Small intestine (tissue), 7 donors: ENCODE measurements around the gene ADAM17. TPM values are rescaled to one million over a fixed set of nuclear protein-coding genes. Genes with fewer than 3 reads are reported as not detected.
"Not testable (repeated sequence)": the region's sequence is repeated elsewhere in the genome, so short reads cannot be mapped to it uniquely, and the experiment has no call there.

Experiments used
- DNase-seq, 2 donors: peaks; one replicate each; pipeline versions ENCODE4 v3.0.0 to v3.0.0-alpha.2; 2013
- FAIRE-seq: peaks from 2 replicates; lab custom pipeline; 2012; peaks lifted over from hg19 to GRCh38; lab: Jason Lieb, UNC
- H3K27ac ChIP-seq, 3 donors: one replicate each; pipeline ENCODE4 v1.5.1; 2013; ENCODE audit warnings: low read length in 2 of 3, mild to moderate bottlenecking in 2 of 3, control low read depth in 1 of 3, inconsistent platforms in 1 of 3, low read depth in 1 of 3, moderate library complexity in 1 of 3
- H3K27me3 ChIP-seq, 3 donors: one replicate each; pipeline ENCODE4 v1.6.1; 2013; ENCODE audit warnings: low read length in 3 of 3, inconsistent platforms in 1 of 3; ENCODE audit not compliant: control insufficient read depth in 3 of 3, insufficient read depth in 3 of 3
- H3K36me3 ChIP-seq, 3 donors: one replicate each; pipeline ENCODE4 v1.6.1; 2013; ENCODE audit warnings: low read length in 3 of 3, inconsistent platforms in 1 of 3, low read depth in 1 of 3, mild to moderate bottlenecking in 1 of 3, moderate library complexity in 1 of 3; ENCODE audit not compliant: control insufficient read depth in 3 of 3, insufficient read depth in 2 of 3
- H3K4me1 ChIP-seq, 3 donors: one replicate each; pipeline ENCODE4 v1.6.1; 2013; ENCODE audit warnings: low read length in 2 of 3, inconsistent platforms in 1 of 3, low read depth in 1 of 3, mild to moderate bottlenecking in 1 of 3, moderate library complexity in 1 of 3; ENCODE audit not compliant: control insufficient read depth in 3 of 3, insufficient read depth in 2 of 3
- H3K4me3 ChIP-seq, 3 donors: one replicate each; pipeline ENCODE4 v1.5.1; 2013; ENCODE audit warnings: low read length in 3 of 3, control low read depth in 1 of 3, inconsistent platforms in 1 of 3, low read depth in 1 of 3, mild to moderate bottlenecking in 1 of 3, moderate library complexity in 1 of 3
- H3K9me3 ChIP-seq, 2 donors: one replicate each; pipeline ENCODE4 v1.6.1; 2013; ENCODE audit warnings: low read depth in 1 of 2, low read length in 1 of 2; ENCODE audit not compliant: control insufficient read depth in 2 of 2, insufficient read depth in 1 of 2
- WGBS, 3 donors: extraction: QIAGEN DNeasy Blood & Tissue Kit; methylation state at CpG; one replicate each; pipeline ENCODE4 v1.1.7; 2013; 5-methylcytosine and 5-hydroxymethylcytosine counted together
- polyA plus RNA-seq, 4 donors: library from polyadenylated mRNA; stranded (reverse) in 3 of 4; unstranded in 1 of 4; fragments of 200-250 nt in 3 of 4; fragments of 120-200 nt in 1 of 4; gene quantifications; one replicate each; pipeline versions ENCODE4 v1.2.1 to v1.2.3, GENCODE V29; 2013
- donor health status: healthy with polysubstance abuse.
- donor health status: control.
- donor health status: control.
- donor health status: Bipolar disorder and iron deficiency.
- donor health status: healthy.

Gene ADAM17
- polyA plus RNA-seq, 4 donors, result 2.9 to 17.6 (median 5.7) TPM

DNA sequence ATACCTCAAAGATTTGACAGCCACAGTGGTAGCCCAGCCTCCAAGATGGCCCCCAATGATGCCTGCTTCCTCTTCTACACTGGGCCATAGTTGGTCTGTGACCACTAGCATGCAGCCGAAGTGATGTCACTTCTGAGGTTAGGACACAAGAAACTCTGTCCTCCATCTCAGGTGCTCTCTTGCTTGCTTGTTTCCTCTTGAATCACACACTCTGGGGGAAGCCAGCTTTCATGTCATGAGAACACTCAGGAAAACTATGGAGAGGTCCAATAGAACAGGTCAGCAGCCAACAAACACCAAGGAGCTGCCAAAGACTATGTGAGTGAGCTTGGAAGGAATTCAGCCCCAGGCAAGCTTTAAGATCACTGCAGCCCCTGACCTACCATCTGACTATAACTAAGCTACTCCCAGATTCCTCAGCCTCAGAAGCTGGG, 3.3 kb upstream of the ADAM17 start:
- FAIRE-seq, result no peak
- DNase-seq, result no peak

DNA sequence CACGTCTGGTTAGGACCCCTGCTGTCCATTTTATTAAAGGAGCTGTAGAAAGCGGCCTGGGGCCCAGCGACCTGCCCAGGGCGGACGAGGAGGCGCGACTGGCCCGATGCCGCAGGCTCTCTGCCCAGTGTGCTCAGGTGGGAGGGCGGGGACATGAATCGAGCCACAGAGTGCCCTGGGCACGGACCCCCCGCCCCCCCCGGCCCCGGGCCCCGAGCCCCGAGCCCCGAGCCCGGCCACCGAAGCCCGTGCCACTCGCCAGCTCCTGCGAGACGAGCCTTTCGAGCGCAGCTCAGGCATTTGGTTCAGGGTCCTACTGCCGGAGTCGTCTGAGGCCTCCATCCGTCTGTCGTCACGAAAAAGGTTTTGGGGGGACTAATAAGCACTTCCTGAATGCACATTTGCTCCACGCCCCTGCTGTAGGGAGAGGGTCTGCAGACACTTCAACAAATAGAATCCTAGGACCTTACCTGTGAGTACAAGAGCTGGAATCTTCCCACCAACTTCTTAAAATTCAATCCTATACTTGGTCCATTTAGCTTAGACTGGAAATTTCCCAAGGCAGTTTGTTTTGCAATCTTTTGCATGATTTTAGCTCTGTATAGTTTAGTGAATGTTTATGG, 602 bp upstream of the ADAM17 start:
- peaks cover 0 to 8% (median 6%) of the 10 kb centered on the region in 3 donors for H3K4me1 ChIP-seq
- H3K9me3 ChIP-seq, result no peaks in the 10 kb centered on the region
- 0 to 1% (median 0%) methylated on average over 21 to 32 of the region's 32 CpGs for WGBS, 3 donors
- no peaks in the 10 kb centered on the region for H3K27me3 ChIP-seq
- H3K27ac ChIP-seq, result peak overlapping the region; percentile 93 to 100 (median 98)
- FAIRE-seq (no peak), DNase-seq (peak in 1 of 2 donors; percentile 65)
- H3K4me3 ChIP-seq, result peak overlapping the region; percentile 73 to 97 (median 91)
- peaks cover 0 to 3% (median 0%) of the 10 kb centered on the region in 3 donors for H3K36me3 ChIP-seq

More for the DNA sequence above, 3.3 kb upstream of the ADAM17 start:
- 83 to 93% (median 92%) methylated on average over 1 of the region's 1 CpG for WGBS, 3 donors
- Histone ChIP-seq H3K4me1 (peaks cover 0 to 6% (median 0%) of the 10 kb centered on the region in 3 donors), H3K27ac (peak overlapping the region in 1 of 3 donors; percentile 39), H3K36me3 (peaks cover 0 to 3% (median 0%) of the 10 kb centered on the region in 3 donors), H3K27me3 (no peaks in the 10 kb centered on the region), H3K4me3 (no peak overlapping the region), H3K9me3 (no peaks in the 10 kb centered on the region)

DNA sequence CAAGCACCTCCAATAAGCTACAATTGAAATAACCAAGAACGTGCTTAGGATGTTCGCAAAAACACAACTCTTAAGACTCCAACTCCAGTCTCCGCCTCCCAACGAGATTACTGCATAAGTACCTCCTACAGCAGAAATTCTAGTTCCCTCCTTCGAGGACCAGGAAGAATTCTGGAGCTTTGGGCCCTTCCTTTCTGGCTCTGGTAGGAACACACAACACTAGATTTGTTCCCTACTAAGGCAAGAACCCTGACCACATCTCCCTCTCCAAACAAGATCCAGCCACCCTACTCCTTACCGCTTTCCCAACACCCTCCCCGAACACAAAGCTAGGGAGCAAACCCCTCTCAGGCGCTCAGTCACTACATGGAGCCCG, 721 bp downstream of the ADAM17 start:
- peak overlapping the region; percentile 85 to 97 (median 91) for H3K4me3 ChIP-seq
- H3K27ac ChIP-seq, result peak overlapping the region; percentile 88 to 100 (median 96)
- H3K9me3 ChIP-seq, result no peaks in the 10 kb centered on the region
- H3K27me3 ChIP-seq, result no peaks in the 10 kb centered on the region
- FAIRE-seq, result no peak
- H3K4me1 ChIP-seq, result peaks cover 0 to 10% (median 6%) of the 10 kb centered on the region in 3 donors
- DNase-seq, result peak; percentile 59 to 74
- 0% methylated on average over 9 of the region's 9 CpGs for WGBS, 3 donors
- peaks cover 0 to 3% (median 0%) of the 10 kb centered on the region in 3 donors for H3K36me3 ChIP-seq

DNA sequence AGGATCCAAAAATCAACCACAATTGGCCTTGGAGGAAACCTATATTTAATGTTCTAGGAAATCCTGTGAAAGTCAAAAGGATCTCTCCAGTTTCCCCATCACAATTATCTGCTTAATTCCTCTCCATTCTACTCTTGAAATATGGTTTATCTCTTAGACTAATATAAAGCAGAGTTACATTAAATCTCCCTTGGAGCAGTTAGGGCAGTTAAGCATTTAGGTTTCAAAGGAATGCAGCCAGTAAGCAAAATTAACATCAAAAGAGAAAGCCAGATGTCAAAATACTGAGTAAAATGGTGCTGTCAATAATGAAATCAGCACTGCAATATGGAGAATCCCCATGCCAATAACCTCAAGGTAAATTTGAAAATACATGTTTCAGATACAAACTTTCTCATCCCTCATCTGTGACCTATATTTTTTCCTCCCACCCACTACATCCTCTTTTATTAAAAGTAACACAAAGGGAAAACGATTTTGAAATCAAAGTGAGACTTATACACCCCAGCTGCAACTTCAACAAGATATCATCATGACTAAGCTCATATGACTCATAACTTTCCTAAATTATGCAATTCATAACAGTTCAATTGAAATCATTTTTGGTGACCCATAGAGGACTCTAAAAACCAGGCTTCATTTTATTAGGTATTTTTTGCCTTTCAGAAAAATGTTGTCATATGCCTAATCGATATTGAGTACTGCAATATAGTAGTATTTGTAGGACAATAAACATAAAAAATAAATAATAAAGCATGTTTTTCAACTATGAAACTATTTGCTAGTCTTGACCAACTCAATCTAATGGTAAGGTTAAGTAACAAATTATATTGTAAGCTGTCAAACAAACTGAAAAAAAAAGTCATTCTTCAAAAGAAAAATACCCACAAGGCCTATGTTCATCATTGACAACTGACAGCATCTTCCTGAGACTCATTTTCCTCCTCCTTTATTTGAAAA, 3.1 kb downstream of the ADAM17 start:
- H3K4me3 ChIP-seq, result no peak overlapping the region
- FAIRE-seq (no peak), DNase-seq (peak in 1 of 2 donors; percentile 28)
- WGBS, 3 donors, result 16 to 29% (median 19%) methylated on average over 2 of the region's 2 CpGs
- no peaks in the 10 kb centered on the region for H3K9me3 ChIP-seq
- H3K27me3 ChIP-seq, result no peaks in the 10 kb centered on the region
- H3K4me1 ChIP-seq, result peaks cover 0 to 23% (median 6%) of the 10 kb centered on the region in 3 donors
- H3K36me3 ChIP-seq, result peaks cover 0 to 3% (median 0%) of the 10 kb centered on the region in 3 donors
- H3K27ac ChIP-seq, result peak overlapping the region in 1 of 3 donors; percentile 27

DNA sequence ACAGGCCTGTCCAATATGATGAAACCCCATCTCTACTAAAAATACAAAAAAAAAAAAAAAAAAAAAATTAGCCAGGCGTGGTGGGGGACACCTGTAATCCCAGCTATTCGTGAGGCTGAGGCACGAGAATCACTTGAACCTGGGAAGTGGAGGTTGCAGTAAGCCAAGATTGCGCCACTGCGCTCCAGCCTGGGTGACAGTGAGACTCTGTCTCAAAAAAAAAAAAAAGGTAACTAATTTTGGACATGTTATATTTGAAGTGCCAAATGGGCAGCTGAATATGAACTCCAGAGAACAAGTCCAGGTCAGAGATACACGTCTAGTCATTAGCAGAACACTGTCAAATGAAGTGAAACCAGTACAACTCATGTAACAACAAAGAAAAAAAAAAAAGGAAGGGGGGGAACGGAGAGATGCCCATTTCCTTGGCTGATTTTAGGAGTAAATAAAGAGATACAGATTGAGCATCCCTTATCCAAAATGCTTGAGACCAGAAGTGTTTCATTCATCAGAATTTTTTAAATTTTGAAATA, 4.7 kb downstream of the ADAM17 start:
- H3K27ac ChIP-seq, result peak overlapping the region in 1 of 3 donors; percentile 34
- not testable (repeated sequence) for FAIRE-seq, H3K9me3 ChIP-seq, DNase-seq, H3K27me3 ChIP-seq, H3K36me3 ChIP-seq, H3K4me3 ChIP-seq
- 76 to 84% (median 77%) methylated on average over 7 of the region's 7 CpGs for WGBS, 3 donors
- H3K4me1 ChIP-seq, result peaks cover 0 to 24% (median 6%) of the 10 kb centered on the region in 3 donors

DNA sequence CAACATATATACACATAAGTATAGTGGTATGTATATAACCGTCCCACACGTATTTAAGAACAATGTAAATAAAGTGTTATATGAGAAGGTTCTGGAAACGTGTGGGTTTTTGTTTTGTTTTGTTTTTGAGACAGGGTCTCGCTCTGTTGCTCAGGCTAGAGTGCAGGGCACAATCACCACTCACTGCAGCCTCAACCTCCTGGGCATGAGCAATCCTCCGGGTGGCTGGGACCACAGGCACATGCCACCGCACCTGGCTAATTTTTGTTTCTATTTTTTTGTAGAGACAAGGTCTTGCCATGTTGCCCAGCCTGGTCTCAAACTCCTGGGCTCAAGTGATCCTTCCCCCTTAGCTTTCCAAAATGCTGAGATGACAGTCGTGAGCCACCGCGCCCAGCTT, 6.2 kb downstream of the ADAM17 start:
- FAIRE-seq (no peak), DNase-seq (no peak)
- peaks cover 0 to 24% (median 3%) of the 10 kb centered on the region in 3 donors for H3K4me1 ChIP-seq
- WGBS, 3 donors, result 85 to 90% (median 88%) methylated on average over 9 of the region's 9 CpGs
- no peaks in the 10 kb centered on the region for H3K27me3 ChIP-seq
- H3K36me3 ChIP-seq, result peaks cover 0 to 3% (median 0%) of the 10 kb centered on the region in 3 donors
- no peaks in the 10 kb centered on the region for H3K9me3 ChIP-seq
- no peak overlapping the region for H3K4me3 ChIP-seq
- peak overlapping the region in 1 of 3 donors; percentile 34 for H3K27ac ChIP-seq

DNA sequence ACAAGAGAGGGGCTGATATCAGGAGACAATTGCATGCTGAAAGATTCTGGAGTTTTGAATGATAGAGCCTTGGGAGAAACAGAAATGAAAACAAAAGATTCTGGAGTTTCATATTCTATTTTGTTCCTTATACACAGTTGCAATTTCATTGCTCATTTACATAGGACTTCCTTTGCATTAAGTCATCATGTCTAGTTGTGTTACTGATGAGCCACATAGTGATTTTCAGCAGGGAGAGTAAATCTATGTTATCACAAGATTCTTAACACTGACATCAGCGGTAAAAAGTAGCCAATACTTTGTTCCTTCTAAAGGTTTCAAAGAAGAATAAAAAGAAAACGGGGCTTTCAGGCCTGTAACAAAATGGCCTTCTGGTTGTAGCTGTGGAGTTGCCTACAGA, 7.1 kb downstream of the ADAM17 start:
- Histone ChIP-seq H3K9me3 (no peaks in the 10 kb centered on the region), H3K27me3 (no peaks in the 10 kb centered on the region), H3K27ac (peak overlapping the region in 1 of 3 donors; percentile 64), H3K4me1 (peaks cover 0 to 24% (median 0%) of the 10 kb centered on the region in 3 donors), H3K36me3 (peaks cover 0 to 3% (median 0%) of the 10 kb centered on the region in 3 donors), H3K4me3 (no peak overlapping the region)
- 51 to 79% (median 62%) methylated on average over 2 of the region's 2 CpGs for WGBS, 3 donors
- DNase-seq, result no peak
- no peak for FAIRE-seq
